Upper lobe of right lung (tissue), 1 donor: Measurements from ENCODE around the gene TIE1. TPM values are rescaled to one million over a fixed set of nuclear protein-coding genes. Genes with fewer than 3 reads are reported as not detected.
A peak's percentile ranks its signal among the peaks of the same experiment; 100 is the strongest.

Experiments used
- ATAC-seq: fragments of 200-7000 bp; cut with Tn5 transposase; one replicate; pipeline ENCODE4 v1.9.1; 2020; ENCODE audit warnings: mild to moderate bottlenecking, moderate library complexity
- DNase-seq: peaks from one replicate; pipeline ENCODE4 v3.0.0-alpha.2; 2020
- H3K27ac ChIP-seq: fragments of 200-600 bp; one replicate; pipeline ENCODE4 v1.8.0; 2022
- H3K27me3 ChIP-seq: fragments of 200-600 bp; one replicate; pipeline ENCODE4 v1.8.0; 2022; ENCODE audit warnings: mild to moderate bottlenecking
- H3K36me3 ChIP-seq: fragments of 200-600 bp; one replicate; pipeline ENCODE4 v1.8.0; 2022
- H3K4me1 ChIP-seq: fragments of 200-600 bp; one replicate; pipeline ENCODE4 v1.8.0; 2022
- H3K4me3 ChIP-seq: fragments of 200-600 bp; one replicate; pipeline ENCODE4 v1.8.0; 2022; ENCODE audit warnings: mild to moderate bottlenecking
- H3K9me3 ChIP-seq: fragments of 200-600 bp; one replicate; pipeline ENCODE4 v1.8.0; 2022
- intact Hi-C: fragments of 100-400 bp; cut with DNase I; formaldehyde crosslinking; loops from one replicate; pipeline ENCODE4 v1.11.0; 2022
- total RNA-seq: library from RNA; stranded (reverse); fragmentation: NEBNext Ultra II Directional; extraction: Animal tissue kit (Norgen Biotek cat#: 25700); gene quantifications from one replicate; pipeline ENCODE4 v1.2.1, GENCODE V29; 2021
- TF ChIP-seq, protein P1 (sequence below): fragments of 200-600 bp; IDR thresholded peaks from one replicate; pipeline ENCODE4 v1.8.0; 2022; ENCODE audit warnings: antibody characterized with exemption
- donor health status: DM: no; HTN: yes; CAD: no; lungs with severe emphysema.

Gene TIE1
- total RNA-seq, 1 donor from 2014 or later: 59.4 TPM

- Histone ChIP-seq H3K36me3 (no peaks in the 10 kb centered on the region), H3K4me1 (no peaks in the 10 kb centered on the region), H3K27me3 (no peaks in the 10 kb centered on the region), H3K4me3 (no peak overlapping the region), H3K27ac (no peak overlapping the region), H3K9me3 (no peaks in the 10 kb centered on the region)
- no peak for DNase-seq
- intact Hi-C loops: no loop called here
- TF ChIP-seq, protein P1, sequence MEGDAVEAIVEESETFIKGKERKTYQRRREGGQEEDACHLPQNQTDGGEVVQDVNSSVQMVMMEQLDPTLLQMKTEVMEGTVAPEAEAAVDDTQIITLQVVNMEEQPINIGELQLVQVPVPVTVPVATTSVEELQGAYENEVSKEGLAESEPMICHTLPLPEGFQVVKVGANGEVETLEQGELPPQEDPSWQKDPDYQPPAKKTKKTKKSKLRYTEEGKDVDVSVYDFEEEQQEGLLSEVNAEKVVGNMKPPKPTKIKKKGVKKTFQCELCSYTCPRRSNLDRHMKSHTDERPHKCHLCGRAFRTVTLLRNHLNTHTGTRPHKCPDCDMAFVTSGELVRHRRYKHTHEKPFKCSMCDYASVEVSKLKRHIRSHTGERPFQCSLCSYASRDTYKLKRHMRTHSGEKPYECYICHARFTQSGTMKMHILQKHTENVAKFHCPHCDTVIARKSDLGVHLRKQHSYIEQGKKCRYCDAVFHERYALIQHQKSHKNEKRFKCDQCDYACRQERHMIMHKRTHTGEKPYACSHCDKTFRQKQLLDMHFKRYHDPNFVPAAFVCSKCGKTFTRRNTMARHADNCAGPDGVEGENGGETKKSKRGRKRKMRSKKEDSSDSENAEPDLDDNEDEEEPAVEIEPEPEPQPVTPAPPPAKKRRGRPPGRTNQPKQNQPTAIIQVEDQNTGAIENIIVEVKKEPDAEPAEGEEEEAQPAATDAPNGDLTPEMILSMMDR: no peak
- no peak for ATAC-seq
These were observed 37.2 kb downstream of the TIE1 start for GRCh38 chr1:43338001-43338400.

GRCh38 chr1:43339584-43340232 lies 38.9 kb downstream of the TIE1 start:
- DNase-seq (peak; percentile 28), ATAC-seq (no peak)
- Histone ChIP-seq H3K27me3 (no peaks in the 10 kb centered on the region), H3K4me3 (no peak overlapping the region), H3K4me1 (no peaks in the 10 kb centered on the region), H3K9me3 (no peaks in the 10 kb centered on the region), H3K36me3 (no peaks in the 10 kb centered on the region), H3K27ac (no peak overlapping the region)
- TF ChIP-seq, protein P1: no peak
- intact Hi-C loops: no loop called here

DNA sequence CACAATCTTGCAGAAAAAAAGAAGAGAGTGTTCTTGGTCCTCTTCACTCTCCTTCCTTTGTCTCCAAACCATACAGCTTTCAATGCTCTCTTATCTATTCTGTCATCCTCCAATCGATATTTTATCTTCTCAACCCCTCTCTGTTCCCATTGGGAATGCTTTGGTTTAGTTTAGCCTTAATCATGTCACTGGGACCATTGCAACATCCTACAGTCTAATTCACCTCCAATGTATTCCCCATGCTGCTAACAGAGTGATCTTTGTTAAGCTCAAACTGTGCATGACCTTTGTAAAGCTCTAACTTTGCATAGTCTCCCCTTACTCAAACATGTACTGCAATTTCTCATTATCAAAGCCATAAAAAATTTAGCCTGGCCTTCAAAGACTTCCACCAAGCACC lies 39.8 kb downstream of the TIE1 start:
- intact Hi-C loops: no loop called here
- Histone ChIP-seq H3K27me3 (no peaks in the 10 kb centered on the region), H3K27ac (no peak overlapping the region), H3K4me1 (no peaks in the 10 kb centered on the region), H3K4me3 (no peak overlapping the region), H3K36me3 (no peaks in the 10 kb centered on the region), H3K9me3 (no peaks in the 10 kb centered on the region)
- ATAC-seq (no peak), DNase-seq (no peak)
- TF ChIP-seq, protein P1: no peak

GRCh38 chr1:43344267-43344850 lies 43.6 kb downstream of the TIE1 start:
- Histone ChIP-seq H3K4me1 (no peaks in the 10 kb centered on the region), H3K27ac (peak overlapping the region; percentile 30), H3K27me3 (no peaks in the 10 kb centered on the region), H3K4me3 (no peak overlapping the region), H3K36me3 (no peaks in the 10 kb centered on the region), H3K9me3 (no peaks in the 10 kb centered on the region)
- peak; percentile 8 for DNase-seq
- intact Hi-C loops: no loop called here
- ATAC-seq: no peak
- TF ChIP-seq, protein P1: no peak

DNA sequence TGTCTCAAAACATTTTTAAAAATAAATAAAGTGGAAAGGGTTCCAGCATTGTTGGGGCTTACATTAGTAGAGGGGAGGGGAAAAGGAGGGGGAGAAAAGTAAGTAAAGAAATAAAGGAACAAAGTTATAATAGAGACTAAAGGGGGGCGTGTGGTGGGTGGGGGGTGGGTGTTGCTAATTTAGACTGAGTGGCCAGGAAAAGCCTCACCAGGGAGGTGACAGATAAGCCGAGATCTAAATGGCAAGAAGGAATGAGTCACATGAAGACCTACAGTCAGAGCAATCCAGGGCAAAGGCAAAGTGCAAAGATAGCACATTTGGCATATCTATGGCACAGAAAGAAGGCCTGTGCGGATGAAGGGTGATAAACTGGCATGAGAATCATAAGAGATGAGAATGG lies 44.3 kb downstream of the TIE1 start:
- H3K27ac ChIP-seq: no peak overlapping the region
- ATAC-seq: no peak

More for the DNA sequence above, 44.3 kb downstream of the TIE1 start:
- no peak for DNase-seq
- Histone ChIP-seq H3K4me1 (no peaks in the 10 kb centered on the region), H3K9me3 (no peaks in the 10 kb centered on the region), H3K27me3 (no peaks in the 10 kb centered on the region), H3K36me3 (no peaks in the 10 kb centered on the region), H3K4me3 (no peak overlapping the region)
- intact Hi-C loops: no loop called here
- TF ChIP-seq, protein P1: no peak
